NAMALWA (cell line): ENCODE data around the gene LRP5.
A peak's percentile ranks its signal among the peaks of the same experiment; 100 is the strongest.

Source experiments
- DNase-seq: peaks from one replicate; pipeline ENCODE4 v3.0.0-alpha.2; 2015; ENCODE audit warnings: low spot score

The LRP5 gene

DNA sequence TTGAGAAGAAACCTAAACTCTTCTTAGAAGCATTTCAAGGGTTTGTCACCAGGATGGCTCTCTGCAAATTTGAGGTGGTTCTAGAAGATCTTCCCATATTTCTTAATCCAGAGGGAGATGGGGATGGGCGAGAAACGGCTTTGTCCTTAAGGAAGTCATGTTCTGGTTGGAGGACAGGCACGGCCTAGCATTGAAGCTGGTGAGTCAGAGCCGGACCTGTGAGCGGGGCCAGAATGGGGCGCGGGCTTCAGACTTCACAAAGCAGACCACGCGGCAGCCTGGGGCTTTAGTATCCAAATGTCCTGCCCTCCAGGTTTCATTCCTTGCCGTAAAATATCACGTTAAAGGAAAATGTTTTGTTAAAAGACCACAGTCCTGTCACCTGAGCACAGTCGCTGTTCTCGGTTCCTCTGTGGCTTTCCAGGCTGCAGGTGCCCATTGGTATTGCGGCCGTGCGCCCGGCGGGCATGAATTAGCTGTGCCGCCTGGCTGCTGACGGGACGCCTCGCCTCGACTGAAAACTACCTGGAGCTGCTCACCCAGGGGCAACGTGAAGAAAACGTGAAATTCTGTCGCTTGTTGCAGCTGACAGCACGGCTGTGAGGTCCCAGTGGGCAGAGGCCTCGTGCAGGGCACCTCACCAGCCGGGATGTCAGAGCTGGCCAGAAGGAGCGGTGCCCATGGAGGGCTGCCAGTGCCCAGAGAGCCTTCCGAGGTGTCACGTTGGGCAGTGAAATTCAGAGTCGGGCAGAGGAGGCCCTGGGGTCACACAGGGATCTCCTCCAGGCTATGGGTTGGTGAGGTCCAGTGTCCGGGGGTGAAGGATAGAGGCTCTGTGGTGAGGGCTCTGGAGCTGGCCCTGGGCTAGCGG is 59.0 kb downstream of the LRP5 start:
- DNase-seq = peak; percentile 33

DNA sequence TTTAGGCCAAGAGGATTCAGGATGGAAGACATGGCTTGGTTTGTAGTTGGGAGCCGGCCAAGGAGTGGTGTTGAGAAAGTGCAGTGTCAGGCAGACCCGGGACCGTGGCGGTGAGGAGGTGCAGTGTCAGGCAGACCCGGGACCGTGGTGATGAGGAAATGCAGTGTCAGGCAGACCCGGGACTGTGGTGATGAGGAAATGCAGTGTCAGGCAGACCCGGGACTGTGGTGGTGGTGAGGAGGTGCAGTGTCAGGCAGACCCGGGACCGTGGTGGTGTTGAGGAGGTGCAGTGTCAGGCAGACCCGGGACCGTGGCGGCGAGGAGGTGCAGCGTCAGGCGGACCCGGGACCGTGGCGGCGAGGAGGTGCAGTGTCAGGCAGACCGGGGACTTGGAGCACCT is 59.7 kb downstream of the LRP5 start:
- DNase-seq = no peak

DNA sequence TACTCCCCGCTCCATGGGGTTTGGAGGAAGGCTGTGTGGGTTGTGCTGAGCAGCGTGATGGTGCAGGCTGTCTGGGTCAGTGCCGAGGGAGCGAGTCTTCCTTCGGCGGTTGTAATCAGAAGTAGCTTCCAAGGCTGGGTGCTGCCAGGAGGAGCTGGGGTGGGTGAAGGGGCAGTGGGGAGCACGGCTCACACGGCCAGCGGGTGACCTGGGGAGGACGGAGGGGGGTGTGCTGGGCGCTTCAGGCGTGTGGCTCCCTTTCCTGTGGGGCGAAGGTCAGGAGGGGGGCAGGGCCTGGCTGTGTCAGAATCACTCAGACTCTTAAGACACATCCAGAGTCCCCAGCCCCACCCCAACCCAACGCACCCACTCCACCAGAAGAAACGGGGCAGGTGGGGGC is 60.2 kb downstream of the LRP5 start:
- no peak for DNase-seq

DNA sequence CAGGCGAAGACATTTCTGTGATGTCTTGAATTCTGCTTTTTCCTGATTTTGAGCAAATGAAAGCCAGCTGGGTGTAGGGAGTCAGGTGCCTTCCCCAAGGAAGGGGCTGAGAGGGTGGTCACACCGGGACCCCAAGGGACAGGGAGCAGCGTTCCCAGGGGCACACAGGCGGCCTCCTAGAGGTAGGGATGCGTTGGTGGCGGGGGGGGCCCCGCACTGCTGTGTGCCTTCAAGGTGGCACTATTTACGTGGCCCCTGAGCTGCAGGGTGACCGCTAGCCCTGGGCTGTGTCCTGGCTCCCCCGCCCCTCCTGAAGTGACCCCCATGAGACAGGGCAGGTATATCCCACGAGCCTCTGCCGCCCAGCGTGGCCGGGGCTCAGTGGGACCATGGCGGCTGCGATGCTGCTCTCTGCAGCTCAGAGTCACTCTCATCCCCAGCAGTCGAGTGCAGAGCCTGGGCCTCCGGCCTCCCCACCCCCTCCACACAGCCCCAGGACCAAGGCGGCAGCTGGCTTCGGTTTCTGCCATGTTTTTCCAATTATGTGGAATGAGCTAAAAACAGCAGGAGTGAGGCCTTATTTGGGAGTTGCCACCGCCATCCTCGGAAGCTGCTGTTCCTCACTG is 60.9 kb downstream of the LRP5 start:
- no peak for DNase-seq

DNA sequence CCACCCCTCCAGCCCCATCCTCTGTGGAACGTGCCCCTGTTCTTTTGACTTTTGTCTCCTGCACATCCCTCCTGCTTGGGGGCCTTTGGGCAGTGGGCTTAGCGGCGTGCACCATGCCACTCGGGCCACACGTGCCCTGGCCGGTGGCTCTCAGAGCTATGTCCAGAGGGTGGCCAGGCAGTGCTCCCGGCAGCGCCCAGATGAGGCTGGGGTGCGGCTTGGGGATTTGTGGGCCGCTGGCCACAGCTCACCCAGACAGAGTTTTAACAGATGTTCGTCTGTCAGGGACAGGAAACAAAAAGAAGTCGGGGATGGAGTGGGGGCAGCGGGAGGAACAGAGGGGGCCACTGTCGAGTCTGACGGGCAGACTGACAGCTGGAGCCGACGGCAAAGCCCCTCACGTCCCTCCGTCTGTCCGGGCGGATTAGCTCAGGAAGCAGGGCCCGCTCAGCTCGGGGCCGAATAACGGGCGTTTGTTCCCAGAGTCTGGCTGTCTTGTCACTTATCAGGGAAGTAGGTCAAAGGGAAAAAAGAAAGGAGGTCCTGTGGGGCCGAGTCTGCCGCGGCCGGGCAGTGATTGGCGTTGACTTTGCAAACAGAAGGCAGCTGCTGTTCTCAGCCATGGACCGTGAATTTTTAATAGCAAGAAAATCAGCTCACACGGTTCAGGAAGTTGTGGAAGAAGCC is 61.6 kb downstream of the LRP5 start:
- DNase-seq = no peak

DNA sequence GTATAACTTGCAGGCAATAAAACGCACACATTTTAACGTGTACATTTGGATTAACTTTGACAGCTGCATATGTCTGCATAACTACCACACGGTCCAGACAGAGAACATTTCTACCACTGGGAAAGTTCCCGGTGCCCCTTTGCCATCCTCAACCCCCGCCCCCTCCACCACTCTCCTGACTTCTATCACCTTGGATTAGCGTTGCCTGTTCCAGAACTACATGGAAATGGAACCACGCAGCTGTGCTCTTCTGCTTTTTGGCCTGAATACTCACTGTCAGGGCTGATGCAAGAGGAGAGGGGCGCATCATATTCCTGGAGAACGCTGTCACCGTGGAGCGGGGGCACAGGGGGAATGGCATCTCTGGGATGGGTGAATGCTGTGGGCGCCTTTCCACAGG is 62.1 kb downstream of the LRP5 start:
- no peak for DNase-seq

DNA sequence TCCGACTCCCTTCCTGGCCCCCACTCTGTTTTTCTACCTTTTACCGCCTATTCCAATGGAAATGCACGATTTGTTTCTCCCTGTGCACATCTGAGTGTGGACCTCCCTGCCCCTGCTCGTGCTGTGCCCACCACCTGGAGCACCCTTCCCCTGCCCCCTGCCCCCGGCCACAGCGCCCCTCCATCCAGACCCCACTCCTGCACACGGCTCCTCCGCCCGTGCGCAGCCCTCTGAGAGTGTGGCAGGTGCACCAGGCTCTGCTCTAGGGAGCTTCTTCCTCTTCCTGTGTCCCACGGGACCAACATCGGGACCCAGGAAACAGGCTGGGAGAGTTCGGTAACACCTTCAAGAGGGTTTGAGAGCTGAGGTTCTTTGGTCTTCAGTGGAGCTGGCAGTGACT is 62.9 kb downstream of the LRP5 start:
- DNase-seq = no peak

DNA sequence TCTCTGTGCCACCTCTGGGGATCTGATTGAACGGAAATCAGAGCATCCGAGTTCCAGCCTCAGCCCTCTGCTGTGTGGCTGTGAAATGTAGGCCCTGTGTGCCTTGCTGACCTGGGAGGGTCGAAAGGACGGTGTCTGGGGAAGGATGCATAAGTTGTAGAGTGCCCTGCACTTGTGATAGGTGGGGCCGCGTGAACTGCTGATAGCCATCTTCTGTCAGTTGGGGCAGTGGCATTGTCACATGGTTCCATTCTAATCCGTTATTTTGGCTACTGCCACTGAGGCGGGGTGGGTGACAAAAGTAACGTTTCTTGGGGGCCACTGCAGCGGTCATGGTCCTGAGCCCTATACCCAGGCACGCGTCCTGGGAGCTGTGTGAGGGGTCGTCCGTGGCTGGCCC is 63.4 kb downstream of the LRP5 start:
- DNase-seq = no peak

DNA sequence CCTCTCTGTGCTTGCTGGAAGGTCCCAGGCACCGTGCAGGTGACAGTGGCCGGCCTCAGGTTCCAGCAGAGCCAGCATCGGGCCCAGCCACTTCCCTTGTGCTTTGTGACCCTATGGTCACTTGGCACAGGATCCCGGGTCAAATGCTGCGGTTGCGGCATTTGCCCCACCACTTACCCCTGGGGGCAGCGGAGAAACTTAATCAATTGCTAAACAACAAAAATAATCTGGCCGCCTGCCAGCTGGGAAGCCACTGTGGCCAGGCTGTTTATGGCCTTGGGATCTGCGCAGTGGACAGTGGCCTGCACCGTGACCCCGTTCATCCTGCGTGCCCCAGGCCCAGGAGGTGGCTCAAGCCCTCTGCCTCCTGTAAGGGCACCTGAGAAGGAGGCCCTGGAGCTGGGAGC is 65.0 kb downstream of the LRP5 start:
- DNase-seq = no peak

DNA sequence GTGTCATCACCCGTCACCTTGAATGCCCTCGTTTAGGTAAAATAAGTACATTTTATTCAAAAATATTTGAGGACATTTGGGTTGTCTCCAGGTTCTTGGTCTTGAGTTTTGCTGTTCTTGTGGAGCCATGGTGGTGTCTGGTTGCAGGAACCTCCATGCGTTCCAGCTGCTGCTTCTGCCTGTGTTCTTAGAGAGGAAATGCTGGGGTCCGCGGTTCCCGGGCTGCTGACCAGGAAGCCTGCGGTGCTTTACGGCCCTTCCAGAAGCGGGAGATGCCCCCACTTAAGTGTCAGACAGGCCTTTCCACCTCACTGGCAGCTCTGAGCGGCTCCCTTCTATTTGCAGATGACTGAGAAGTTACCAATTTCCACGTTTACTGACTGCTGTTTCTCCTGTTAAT is 66.8 kb downstream of the LRP5 start:
- DNase-seq = no peak

DNA sequence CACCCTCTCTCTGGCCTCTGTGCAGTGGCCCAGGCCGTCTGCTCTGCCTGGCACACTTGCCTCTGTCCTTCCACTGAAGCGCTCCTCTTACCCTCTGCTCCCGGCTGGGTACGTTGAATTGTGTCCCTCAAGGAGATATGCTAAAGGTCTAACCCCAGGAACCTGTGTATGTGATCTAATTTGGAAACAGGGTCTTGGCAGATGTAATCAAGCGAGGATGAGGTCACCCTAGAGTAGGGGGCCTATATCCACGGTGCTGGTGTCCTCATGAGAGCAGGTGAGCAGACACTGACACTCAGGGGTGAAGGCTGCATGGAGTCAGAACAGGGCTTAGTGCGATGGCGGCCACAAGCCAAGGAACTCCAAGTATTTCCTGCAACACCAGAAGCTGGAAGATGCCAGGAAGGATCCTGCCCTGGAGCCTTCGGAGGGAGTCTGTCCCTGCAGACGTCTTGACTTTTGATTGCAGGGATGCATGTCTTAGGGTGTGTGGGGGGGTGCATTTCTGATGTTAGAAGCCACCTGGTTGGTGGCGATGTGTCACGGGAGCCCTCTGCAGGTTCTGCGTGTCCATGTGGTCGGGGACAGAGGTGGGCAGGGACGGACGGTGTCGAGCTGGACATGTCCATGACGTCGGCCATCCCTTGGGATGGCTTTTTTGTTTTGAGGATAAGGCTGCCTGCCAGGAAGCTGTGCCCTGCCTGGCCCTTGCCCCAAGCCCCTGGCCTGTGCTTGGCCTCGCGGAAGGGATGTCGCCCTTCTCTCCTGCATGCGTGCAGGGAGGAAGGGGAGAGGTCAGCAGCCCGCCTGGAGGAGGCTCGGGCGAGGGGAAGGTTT is 68.6 kb downstream of the LRP5 start:
- no peak for DNase-seq

DNA sequence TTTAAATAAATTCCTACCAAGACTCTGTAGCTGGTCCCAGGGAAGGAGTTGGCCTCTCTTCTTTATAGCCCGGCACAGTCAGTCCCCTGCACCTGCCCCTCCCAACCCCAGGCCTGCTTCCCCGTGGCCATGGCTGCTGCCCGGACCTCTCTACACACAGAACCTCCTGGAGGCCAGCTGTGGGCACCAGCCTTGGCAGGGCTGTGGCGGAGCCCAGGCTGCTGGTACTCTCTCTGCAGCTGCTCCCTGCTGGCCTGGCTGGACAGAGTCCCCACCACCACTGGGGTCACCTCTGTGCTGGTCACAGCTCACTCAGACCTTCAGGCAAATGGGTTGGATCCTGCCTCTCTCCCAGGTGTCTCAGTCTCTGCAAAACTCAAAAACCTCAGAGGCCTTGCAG is 69.3 kb downstream of the LRP5 start:
- no peak for DNase-seq

DNA sequence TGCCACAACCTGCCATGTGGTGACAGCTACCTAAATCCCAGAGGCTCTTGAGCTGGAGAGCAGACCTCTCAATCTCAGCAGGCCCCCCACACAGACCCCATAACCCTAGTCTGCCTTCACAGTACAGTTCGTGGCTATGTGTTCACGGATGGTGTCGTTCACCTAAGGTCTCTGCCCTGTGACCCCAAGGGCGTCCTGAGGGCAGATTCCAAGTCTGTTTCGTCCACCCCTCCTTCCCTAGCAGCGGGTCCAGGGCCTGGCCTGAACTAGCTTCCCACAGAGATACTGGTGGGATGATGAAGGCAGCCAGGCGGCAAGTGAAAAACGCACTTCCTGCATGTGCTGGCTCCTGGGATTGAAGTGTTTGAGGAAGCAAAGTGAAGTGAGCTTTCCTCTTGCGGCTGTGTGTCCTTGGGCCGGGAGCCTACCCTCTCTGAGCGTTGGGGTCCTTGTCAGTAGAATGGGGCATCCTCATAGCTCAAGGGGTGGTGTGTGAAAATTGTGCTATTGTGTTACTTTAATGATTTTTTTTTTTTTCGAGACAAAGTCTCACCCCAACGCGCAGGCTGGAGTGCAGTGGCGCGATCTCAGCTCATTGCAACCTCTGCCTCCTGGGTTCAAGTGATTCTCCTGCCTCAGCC is 70.1 kb downstream of the LRP5 start:
- no peak for DNase-seq

DNA sequence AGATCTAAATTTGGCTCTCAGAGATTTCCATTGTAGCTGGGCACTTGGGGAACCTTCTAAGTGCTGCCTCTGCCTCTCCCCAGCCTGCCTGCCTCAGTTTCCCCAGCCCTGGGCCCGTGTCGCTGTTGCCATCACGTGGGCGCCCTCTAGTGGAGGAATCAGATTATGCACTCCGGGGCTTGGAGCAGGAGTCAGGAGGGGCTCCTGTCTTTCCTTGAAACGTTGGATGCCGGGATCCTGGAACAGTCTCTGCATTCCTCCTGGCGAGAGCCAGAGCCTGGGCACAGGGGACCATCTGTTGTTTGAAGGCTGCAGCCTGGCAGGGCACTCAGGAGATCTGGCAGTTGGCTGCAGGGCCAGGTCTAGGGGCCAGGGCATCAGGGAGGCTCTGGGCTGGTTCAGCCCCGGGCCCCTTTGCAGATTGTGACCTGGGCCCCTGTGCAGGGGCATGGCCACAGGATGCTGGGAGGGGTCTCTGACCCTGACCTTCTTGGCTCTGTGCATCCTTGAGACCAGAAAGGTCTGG is 71.6 kb downstream of the LRP5 start:
- peak; percentile 58 for DNase-seq

DNA sequence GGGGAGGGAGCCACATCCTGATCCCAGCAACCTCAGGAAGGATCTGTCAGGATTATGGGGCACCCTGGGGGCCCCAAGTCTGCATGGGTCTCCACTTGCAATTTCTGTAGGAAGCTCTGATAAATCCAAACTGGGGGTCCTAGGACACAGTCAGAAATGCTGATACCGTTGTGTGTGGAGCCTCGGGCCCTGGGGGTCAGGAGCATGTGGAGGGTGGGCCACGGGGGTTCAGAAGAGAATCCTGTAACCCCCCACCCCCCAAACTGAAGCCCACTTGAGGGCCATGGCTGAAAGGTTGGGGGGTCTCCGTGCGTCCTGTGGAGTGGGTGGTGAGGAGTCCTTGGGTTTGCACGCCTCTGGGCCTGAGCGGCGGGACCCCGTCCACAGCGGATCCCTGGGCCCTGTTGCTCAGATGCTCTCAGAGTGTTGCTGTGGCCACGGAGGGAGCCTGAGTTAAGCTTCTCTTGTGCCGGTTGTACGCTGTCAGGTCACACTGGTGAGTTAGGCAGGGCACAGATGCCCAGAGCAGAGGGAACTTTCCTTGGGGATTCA is 72.2 kb downstream of the LRP5 start:
- DNase-seq = no peak

DNA sequence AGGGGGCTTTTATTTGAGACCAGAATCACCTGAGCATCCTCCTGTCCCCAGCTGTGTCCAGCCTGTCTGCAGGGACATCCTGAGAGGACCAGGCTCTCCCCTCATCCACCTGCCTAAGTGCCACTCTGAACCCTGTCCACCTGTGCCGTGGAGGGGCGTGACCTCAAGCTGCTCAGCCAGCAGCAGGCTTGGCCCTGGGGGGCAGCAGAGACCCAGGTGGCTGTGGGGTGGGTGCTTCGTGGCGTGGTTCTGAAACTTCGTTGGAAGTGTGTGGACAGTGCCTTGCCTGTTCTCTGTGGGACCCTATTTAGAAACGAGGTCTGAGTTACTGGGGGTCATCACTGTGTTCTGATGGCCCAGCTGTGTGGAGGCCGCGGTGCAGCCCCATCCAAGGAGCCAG is 72.7 kb downstream of the LRP5 start:
- no peak for DNase-seq

DNA sequence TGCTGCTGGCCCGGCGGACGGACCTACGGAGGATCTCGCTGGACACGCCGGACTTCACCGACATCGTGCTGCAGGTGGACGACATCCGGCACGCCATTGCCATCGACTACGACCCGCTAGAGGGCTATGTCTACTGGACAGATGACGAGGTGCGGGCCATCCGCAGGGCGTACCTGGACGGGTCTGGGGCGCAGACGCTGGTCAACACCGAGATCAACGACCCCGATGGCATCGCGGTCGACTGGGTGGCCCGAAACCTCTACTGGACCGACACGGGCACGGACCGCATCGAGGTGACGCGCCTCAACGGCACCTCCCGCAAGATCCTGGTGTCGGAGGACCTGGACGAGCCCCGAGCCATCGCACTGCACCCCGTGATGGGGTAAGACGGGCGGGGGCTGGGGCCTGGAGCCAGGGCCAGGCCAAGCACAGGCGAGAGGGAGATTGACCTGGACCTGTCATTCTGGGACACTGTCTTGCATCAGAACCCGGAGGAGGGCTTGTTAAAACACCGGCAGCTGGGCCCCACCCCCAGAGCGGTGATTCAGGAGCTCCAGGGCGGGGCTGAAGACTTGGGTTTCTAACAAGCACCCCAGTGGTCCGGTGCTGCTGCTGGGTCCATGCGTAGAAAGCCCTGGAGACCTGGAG is 74.1 kb downstream of the LRP5 start:
- DNase-seq = no peak

DNA sequence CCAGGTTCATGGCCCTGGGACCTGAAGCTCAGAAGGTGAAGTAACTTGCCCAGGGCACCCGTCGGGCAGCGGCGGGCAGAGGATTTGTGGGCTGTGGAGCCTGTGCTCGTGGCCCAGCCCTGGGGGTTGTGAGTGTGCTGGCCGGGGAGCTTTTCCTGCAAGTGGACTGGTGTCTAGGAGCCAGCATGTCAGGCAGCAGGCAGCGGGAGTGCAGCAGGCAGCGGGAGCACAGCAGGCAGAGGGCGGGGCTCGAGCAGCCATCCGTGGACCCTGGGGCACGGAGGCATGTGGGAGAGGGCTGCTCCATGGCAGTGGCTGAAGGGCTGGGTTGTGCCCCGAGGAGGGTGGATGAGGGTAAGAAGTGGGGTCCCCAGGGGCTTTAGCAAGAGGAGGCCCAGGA is 75.4 kb downstream of the LRP5 start:
- no peak for DNase-seq

DNA sequence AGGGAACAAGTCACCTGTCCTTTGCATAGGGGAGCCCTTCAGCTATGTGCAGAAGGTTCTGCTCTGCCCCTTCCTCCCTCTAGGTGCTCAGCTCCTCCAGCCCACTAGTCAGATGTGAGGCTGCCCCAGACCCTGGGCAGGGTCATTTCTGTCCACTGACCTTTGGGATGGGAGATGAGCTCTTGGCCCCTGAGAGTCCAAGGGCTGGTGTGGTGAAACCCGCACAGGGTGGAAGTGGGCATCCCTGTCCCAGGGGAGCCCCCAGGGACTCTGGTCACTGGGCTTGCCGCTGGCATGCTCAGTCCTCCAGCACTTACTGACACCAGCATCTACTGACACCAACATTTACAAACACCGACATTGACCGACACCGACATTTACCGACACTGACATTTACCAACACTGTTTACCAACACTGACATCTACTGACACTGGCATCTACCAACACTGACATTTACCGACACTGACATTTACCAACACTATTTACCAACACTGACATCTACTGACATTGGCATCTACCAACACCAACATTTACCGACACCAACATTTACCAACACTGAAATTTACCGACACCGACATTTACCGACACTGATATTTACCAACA is 76.3 kb downstream of the LRP5 start:
- no peak for DNase-seq

DNA sequence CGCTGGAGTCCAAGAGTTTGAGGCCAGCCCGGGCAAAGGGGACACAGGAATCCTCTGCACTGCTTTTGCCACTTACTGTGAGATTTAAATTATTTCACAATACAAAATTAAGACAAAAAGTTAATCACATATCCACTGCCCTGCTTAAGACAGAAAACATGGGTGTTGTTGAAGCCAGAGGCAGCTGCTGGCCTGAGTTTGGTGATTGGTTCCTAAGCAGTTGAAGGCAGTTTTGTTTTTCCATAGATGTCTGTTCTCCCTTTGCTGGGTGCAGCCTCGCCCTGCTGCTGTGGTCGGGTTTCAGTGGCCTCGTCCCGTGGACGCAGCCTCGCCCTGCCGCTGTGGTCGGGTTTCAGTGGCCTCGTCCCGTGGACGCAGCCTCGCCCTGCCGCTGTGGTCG is 77.9 kb downstream of the LRP5 start:
- no peak for DNase-seq
